Smooth muscle cell (in vitro differentiated cells): Measurements from ENCODE around the gene DCANP1. TPM values are rescaled to one million over a fixed set of nuclear protein-coding genes. Genes with fewer than 3 reads are reported as not detected.

ENCODE experiments used
- DNase-seq: peaks from one replicate; lab custom pipeline; 2025; ENCODE audit not compliant: unreplicated experiment; lab: John Stamatoyannopoulos, UW
- H2AFZ ChIP-seq: fragments of 200-600 bp; sonication (generic); 2 replicates; pipeline ENCODE4 v1.6.0; 2016; ENCODE audit warnings: antibody characterized with exemption, low read depth, mild to moderate bottlenecking
- H3F3A ChIP-seq: fragments of 200-600 bp; sonication (generic); 2 replicates; pipeline ENCODE4 v1.6.0; 2017; ENCODE audit warnings: antibody characterized with exemption, low read depth
- H3K27ac ChIP-seq: fragments of 200-600 bp; sonication (generic); 2 replicates; pipeline ENCODE4 v1.5.1; 2016; ENCODE audit warnings: low read depth, mild to moderate bottlenecking
- H3K27me3 ChIP-seq: fragments of 200-600 bp; sonication (generic); 2 replicates; pipeline ENCODE4 v1.6.1; 2016; ENCODE audit warnings: low read depth, mild to moderate bottlenecking
- H3K36me3 ChIP-seq: fragments of 200-600 bp; sonication (generic); 2 replicates; pipeline ENCODE4 v1.5.1; 2016; ENCODE audit warnings: low read depth
- H3K4me1 ChIP-seq: fragments of 200-600 bp; sonication (generic); 2 replicates; pipeline ENCODE4 v1.5.1; 2016; ENCODE audit warnings: low read depth
- H3K4me2 ChIP-seq: fragments of 200-600 bp; sonication (generic); 2 replicates; pipeline ENCODE4 v1.6.0; 2016; ENCODE audit warnings: mild to moderate bottlenecking
- H3K4me3 ChIP-seq: fragments of 200-600 bp; sonication (generic); 2 replicates; pipeline ENCODE4 v1.5.1; 2016; ENCODE audit warnings: mild to moderate bottlenecking
- H3K79me2 ChIP-seq: fragments of 200-600 bp; sonication (generic); 2 replicates; pipeline ENCODE4 v1.6.0; 2016; ENCODE audit warnings: low read depth, mild to moderate bottlenecking
- H3K9ac ChIP-seq: fragments of 200-600 bp; sonication (generic); 2 replicates; pipeline ENCODE4 v1.6.0; 2016; ENCODE audit warnings: low read depth
- H3K9me3 ChIP-seq: fragments of 200-600 bp; sonication (generic); replicated peaks from 2 replicates; pipeline ENCODE4 v1.5.1; 2016; ENCODE audit warnings: low read depth
- H4K20me1 ChIP-seq: fragments of 200-600 bp; sonication (generic); 2 replicates; pipeline ENCODE4 v1.6.0; 2016; ENCODE audit warnings: low read depth
- WGBS: methylation state at CpG from one replicate; pipeline ENCODE4 v1.1.7; 2016; ENCODE audit warnings: low lambda C conversion rate; 5-methylcytosine and 5-hydroxymethylcytosine counted together
- polyA plus RNA-seq: library from polyadenylated mRNA; unstranded; fragments of >200 nt; fragmentation: Nextera tagmentation; extraction: Ambion mirVana; gene quantifications from 2 replicates; pipeline ENCODE4 v1.2.1, GENCODE V29; 2016
- total RNA-seq: library from RNA; depleted of rRNA; stranded (reverse); fragments of >200 nt; gene quantifications from 2 replicates; pipeline ENCODE4 v1.2.3, GENCODE V29; 2014
- TF ChIP-seq, protein P1 (sequence below): fragments of 200-600 bp; sonication (generic); IDR thresholded peaks from 2 replicates; pipeline ENCODE4 v1.5.1; 2017; ENCODE audit warnings: borderline replicate concordance, mild to moderate bottlenecking, antibody characterized with exemption; ENCODE audit not compliant: insufficient read depth, poor library complexity, severe bottlenecking

The DCANP1 gene
- total and polyA plus RNA-seq, 2 experiments from 2014 or later = not detected

DNA sequence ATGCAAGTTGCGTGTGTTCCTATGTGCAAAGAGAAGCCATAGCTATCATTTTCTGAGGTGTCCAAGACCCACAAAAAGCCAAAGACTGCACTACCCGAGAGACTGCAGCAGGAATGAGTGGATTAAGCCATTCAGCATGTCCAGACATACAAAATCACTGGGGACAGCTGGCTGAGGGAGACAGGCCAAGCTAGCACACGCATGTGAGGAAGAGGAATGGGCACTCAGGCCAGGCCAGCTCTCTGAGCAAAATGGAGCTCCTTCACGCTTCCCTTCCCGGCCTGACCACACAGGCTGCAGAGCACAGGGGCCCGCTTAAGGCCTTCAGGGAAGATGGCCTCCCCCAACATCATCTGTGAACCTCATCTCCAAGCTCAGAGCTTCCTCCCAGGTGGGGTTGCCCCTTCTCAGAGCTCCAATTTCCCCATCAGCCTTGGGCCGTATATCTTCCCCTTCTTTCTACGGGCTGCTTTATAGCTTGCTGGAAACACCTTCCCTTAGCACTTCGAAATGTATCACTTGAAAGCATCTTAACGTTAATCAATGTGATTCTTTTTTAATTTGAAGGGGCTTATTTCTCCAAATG is 8.4 kb downstream of the DCANP1 start:
- no peak for DNase-seq
- WGBS = 81% methylated on average over 9 of the region's 10 CpGs
- Histone ChIP-seq H3K27me3 (no peaks in the 10 kb centered on the region), H3K36me3 (no peaks in the 10 kb centered on the region), H3K9me3 (no peaks in the 10 kb centered on the region), H3F3A (peaks cover 35% of the 10 kb centered on the region), H4K20me1 (no peaks in the 10 kb centered on the region), H3K4me3 (no peak overlapping the region), H3K9ac (peak overlapping the region; percentile 17), H3K79me2 (no peaks in the 10 kb centered on the region), H3K4me1 (peaks cover 21% of the 10 kb centered on the region), H2AFZ (no peak overlapping the region), H3K27ac (peak overlapping the region; percentile 95), H3K4me2 (peak overlapping the region; percentile 38)
- TF ChIP-seq, protein P1, sequence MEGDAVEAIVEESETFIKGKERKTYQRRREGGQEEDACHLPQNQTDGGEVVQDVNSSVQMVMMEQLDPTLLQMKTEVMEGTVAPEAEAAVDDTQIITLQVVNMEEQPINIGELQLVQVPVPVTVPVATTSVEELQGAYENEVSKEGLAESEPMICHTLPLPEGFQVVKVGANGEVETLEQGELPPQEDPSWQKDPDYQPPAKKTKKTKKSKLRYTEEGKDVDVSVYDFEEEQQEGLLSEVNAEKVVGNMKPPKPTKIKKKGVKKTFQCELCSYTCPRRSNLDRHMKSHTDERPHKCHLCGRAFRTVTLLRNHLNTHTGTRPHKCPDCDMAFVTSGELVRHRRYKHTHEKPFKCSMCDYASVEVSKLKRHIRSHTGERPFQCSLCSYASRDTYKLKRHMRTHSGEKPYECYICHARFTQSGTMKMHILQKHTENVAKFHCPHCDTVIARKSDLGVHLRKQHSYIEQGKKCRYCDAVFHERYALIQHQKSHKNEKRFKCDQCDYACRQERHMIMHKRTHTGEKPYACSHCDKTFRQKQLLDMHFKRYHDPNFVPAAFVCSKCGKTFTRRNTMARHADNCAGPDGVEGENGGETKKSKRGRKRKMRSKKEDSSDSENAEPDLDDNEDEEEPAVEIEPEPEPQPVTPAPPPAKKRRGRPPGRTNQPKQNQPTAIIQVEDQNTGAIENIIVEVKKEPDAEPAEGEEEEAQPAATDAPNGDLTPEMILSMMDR = no peak

GRCh38 chr5:135437796-135438560 is 9.2 kb downstream of the DCANP1 start:
- no peaks in the 10 kb centered on the region for H3K79me2 ChIP-seq
- H3K4me2 ChIP-seq = peak overlapping the region; percentile 38
- peak overlapping the region; percentile 95 for H3K27ac ChIP-seq
- no peaks in the 10 kb centered on the region for H4K20me1 ChIP-seq
- no peaks in the 10 kb centered on the region for H3K9me3 ChIP-seq
- DNase-seq = no peak
- peak overlapping the region; percentile 71 for H3K9ac ChIP-seq
- H3K27me3 ChIP-seq = no peaks in the 10 kb centered on the region
- H3K36me3 ChIP-seq = no peaks in the 10 kb centered on the region
- H3K4me1 ChIP-seq = peaks cover 20% of the 10 kb centered on the region
- H2AFZ ChIP-seq = no peak overlapping the region
- peaks cover 37% of the 10 kb centered on the region for H3F3A ChIP-seq
- 27% methylated on average over 13 of the region's 13 CpGs for WGBS
- H3K4me3 ChIP-seq = no peak overlapping the region
- TF ChIP-seq, protein P1 = no peak

DNA sequence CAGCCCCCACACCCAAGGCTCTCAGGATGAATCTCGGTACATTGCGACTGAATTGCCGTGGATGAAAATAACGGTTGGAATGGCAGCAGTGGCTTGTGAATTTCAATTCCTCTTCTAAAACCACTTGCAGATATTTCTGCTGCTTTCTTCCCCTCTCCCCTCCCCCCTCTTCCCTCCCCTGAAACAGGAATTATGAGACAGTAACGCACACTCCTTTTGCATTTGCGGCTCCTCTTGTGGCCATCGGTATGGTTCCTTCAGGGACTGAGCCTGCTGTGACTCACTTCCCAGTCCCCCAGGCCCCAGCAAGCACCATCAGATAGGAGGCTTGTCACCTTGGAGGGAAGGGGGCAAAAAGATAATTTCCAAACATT is 9.7 kb downstream of the DCANP1 start:
- Histone ChIP-seq H4K20me1 (no peaks in the 10 kb centered on the region), H2AFZ (no peak overlapping the region), H3K27me3 (no peaks in the 10 kb centered on the region), H3K27ac (peak overlapping the region; percentile 95), H3K79me2 (no peaks in the 10 kb centered on the region), H3K4me2 (peak overlapping the region; percentile 37), H3F3A (peaks cover 37% of the 10 kb centered on the region), H3K36me3 (no peaks in the 10 kb centered on the region), H3K9ac (peak overlapping the region; percentile 71), H3K4me1 (peaks cover 16% of the 10 kb centered on the region), H3K9me3 (no peaks in the 10 kb centered on the region), H3K4me3 (no peak overlapping the region)
- WGBS = 9% methylated on average over 7 of the region's 7 CpGs
- TF ChIP-seq, protein P1 = no peak
- no peak for DNase-seq
